WERI-Rb-1 (cell line): Measurements from ENCODE around the gene LRRC59.
A peak's percentile ranks its signal among the peaks of the same experiment; 100 is the strongest.

Source experiments
- DNase-seq: peaks from one replicate; pipeline ENCODE4 v3.0.0-alpha.2; 2020
- H3K27ac ChIP-seq: fragments of 250-450 bp; sonication (Bioruptor Pico); 2 replicates; pipeline ENCODE4 v1.5.1; 2020; ENCODE audit warnings: mild to moderate bottlenecking, moderate library complexity
- H3K27me3 ChIP-seq: fragments of 250-450 bp; sonication (Bioruptor Pico); 2 replicates; pipeline ENCODE4 v1.5.1; 2021; ENCODE audit warnings: mild to moderate bottlenecking, low read depth, moderate library complexity; ENCODE audit not compliant: insufficient read depth, severe bottlenecking
- H3K36me3 ChIP-seq: fragments of 250-450 bp; sonication (Bioruptor Pico); 2 replicates; pipeline ENCODE4 v1.5.1; 2020; ENCODE audit warnings: mild to moderate bottlenecking, moderate library complexity
- H3K4me3 ChIP-seq: 2 replicates; pipeline ENCODE4 v1.5.1; 2011; ENCODE audit warnings: low read depth, mild to moderate bottlenecking, control low read depth, low read length
- H3K9me3 ChIP-seq: fragments of 250-450 bp; sonication (Bioruptor Pico); 2 replicates; pipeline ENCODE4 v1.5.1; 2021; ENCODE audit warnings: mild to moderate bottlenecking, moderate library complexity; ENCODE audit not compliant: severe bottlenecking
- CTCF ChIP-seq: IDR thresholded peaks from 2 replicates; pipeline ENCODE4 v1.5.1; 2011; ENCODE audit warnings: low read depth, mild to moderate bottlenecking, control low read depth, inconsistent platforms, low read length

The LRRC59 gene

GRCh38 chr17:50372222-50372757 lies 25.0 kb downstream of the LRRC59 start:
- Histone ChIP-seq H3K9me3 (no peaks in the 10 kb centered on the region), H3K27ac (peak overlapping the region; percentile 96), H3K4me3 (peak overlapping the region; percentile 83), H3K27me3 (no peaks in the 10 kb centered on the region), H3K36me3 (peaks cover 55% of the 10 kb centered on the region)
- no peak for DNase-seq
- no peak for TF ChIP-seq CTCF

DNA sequence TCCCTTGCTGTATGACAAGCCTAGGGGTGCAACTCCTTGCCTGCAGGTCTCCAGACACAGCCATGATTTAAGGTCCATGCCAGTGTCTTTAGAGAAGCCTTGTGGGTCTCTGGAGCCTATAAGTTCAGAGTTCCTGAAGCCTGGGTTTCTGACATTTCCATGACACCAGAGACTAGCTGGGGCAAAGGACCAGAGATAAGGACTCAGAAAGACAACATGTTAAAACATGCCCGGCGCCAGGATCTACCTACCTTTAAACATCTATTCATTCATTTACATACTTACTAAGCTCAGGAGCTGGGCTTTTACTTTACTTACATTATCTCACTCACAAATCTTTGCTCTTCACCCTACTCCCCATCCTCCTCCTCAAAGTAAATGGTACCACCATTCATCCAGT lies 25.8 kb downstream of the LRRC59 start:
- Histone ChIP-seq H3K27me3 (no peaks in the 10 kb centered on the region), H3K36me3 (peaks cover 57% of the 10 kb centered on the region), H3K4me3 (no peak overlapping the region), H3K27ac (peak overlapping the region; percentile 48), H3K9me3 (no peaks in the 10 kb centered on the region)
- no peak for DNase-seq
- TF ChIP-seq CTCF = no peak

DNA sequence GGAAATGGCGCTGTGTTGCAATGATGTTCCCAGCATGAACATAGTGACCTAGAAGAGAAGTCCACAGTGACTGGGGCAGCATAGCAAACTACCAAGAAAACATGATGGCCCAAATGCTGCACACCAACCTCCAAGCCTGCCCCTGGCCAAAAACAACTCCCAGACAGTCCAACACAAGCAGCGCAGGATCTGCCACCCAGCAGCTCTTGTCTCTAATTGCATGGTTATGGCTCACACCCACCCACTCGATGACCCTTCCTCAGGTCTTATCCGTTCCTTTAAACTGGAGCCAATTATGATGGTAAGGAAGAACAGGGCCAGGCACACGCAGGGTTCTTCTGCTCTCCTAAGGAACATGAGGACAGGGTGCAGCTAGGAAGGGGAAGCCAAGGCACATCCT lies 27.3 kb downstream of the LRRC59 start:
- DNase-seq = no peak
- Histone ChIP-seq H3K27me3 (no peaks in the 10 kb centered on the region), H3K27ac (no peak overlapping the region), H3K9me3 (no peaks in the 10 kb centered on the region), H3K36me3 (peaks cover 68% of the 10 kb centered on the region), H3K4me3 (no peak overlapping the region)
- TF ChIP-seq CTCF = no peak

GRCh38 chr17:50367401-50367800 lies 29.9 kb downstream of the LRRC59 start:
- H3K27me3 ChIP-seq = no peaks in the 10 kb centered on the region
- H3K36me3 ChIP-seq = peaks cover 69% of the 10 kb centered on the region
- H3K27ac ChIP-seq = no peak overlapping the region
- no peak for TF ChIP-seq CTCF
- H3K4me3 ChIP-seq = no peak overlapping the region
- H3K9me3 ChIP-seq = no peaks in the 10 kb centered on the region
- no peak for DNase-seq

DNA sequence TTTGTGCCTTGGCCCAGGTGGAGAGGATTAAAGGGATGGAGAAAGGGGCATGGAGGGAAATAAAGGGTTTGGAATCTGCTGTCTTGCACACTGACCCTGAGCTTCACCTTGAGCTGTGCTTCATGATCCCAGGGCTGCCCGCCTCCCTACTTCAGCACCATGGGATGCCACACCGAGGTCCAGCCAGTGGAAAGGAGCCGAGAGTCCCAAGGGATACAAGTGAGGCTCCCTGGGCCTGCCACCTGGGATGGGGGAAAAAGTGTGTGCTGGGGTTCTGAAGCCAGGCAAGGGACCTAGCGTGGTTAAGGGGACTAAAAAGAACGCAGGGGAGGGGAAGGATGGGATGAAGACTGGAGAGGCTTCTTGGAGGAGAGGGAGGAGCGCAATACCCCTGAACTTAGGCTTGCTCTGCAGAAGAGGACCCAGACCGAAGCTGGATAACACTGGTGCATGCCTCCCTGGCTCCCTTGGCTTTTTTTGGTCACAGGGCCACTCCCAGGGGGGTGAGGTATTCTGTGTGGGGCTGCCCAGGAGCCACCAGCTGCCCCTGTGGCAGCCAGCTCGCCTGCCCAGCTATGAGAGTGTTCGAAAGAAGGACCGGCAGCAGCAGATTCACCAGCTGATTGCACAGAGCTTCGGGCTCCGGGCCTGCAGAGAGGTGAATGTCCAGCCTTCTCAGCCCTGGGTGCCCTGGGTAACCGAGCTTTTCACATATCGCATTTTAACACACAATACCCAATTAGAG lies 31.5 kb downstream of the LRRC59 start:
- H3K27me3 ChIP-seq = no peaks in the 10 kb centered on the region
- DNase-seq = no peak
- H3K36me3 ChIP-seq = peaks cover 59% of the 10 kb centered on the region
- H3K27ac ChIP-seq = no peak overlapping the region
- no peaks in the 10 kb centered on the region for H3K9me3 ChIP-seq
- no peak for TF ChIP-seq CTCF
- H3K4me3 ChIP-seq = no peak overlapping the region
